ENCODE measurements around the gene UBAC2.
A peak's percentile ranks its signal among the peaks of the same experiment; 100 is the strongest.

UBAC2 gene

GRCh38 chr13:99191900-99192399, 8.7 kb upstream of the UBAC2 start:
- no peak for ATAC-seq (replicated peaks; ENCODE audit: extremely low read depth, poor library complexity, severe bottlenecking)
- peaks cover 1% of the 10 kb centered on the region for H3K36me3 Mint-ChIP-seq (ENCODE audit: insufficient read depth)
- no peak overlapping the region for H3K4me3 Mint-ChIP-seq
- no peak for DNase-seq (ENCODE audit: low spot score in 2 of 2)
- no peaks in the 10 kb centered on the region for H3K27me3 Mint-ChIP-seq
- H3K4me1 Mint-ChIP-seq = peaks cover 5% of the 10 kb centered on the region
- no peak overlapping the region for H3K27ac Mint-ChIP-seq (ENCODE audit: low read depth)
- H3K9me3 Mint-ChIP-seq = no peaks in the 10 kb centered on the region

DNA sequence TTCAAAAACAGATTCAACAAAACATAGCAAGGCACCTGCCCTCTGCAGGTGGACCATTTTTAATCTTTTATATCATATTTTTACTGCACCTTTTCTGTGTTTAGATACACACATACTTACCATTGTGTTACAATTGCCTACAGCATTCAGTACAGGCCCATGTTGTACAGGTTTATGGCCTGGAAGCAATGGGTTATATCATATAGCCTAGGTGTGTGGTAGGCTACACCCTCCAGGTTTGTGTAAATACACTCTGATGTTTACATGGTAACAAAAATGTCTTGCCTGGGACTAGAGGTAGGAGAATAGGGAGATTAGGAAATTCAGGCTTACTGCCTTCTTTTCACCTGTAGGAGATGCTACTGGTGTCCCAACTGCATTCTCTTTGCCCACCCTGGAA, 8.2 kb upstream of the UBAC2 start:
- H3K36me3 Mint-ChIP-seq (ENCODE audit: insufficient read depth) = peaks cover 1% of the 10 kb centered on the region
- H3K4me1 Mint-ChIP-seq = peaks cover 5% of the 10 kb centered on the region
- DNase-seq (ENCODE audit: low spot score in 2 of 2) (no peak), ATAC-seq (replicated peaks; ENCODE audit: extremely low read depth, poor library complexity, severe bottlenecking) (no peak)
- H3K27me3 Mint-ChIP-seq = no peaks in the 10 kb centered on the region
- H3K27ac Mint-ChIP-seq (ENCODE audit: low read depth) = no peak overlapping the region
- no peak overlapping the region for H3K4me3 Mint-ChIP-seq
- H3K9me3 Mint-ChIP-seq = no peaks in the 10 kb centered on the region

GRCh38 chr13:99193152-99193551, 7.5 kb upstream of the UBAC2 start:
- peaks cover 1% of the 10 kb centered on the region for H3K36me3 Mint-ChIP-seq (ENCODE audit: insufficient read depth)
- H3K27ac Mint-ChIP-seq (ENCODE audit: low read depth) = no peak overlapping the region
- H3K9me3 Mint-ChIP-seq = no peaks in the 10 kb centered on the region
- no peaks in the 10 kb centered on the region for H3K27me3 Mint-ChIP-seq
- peaks cover 5% of the 10 kb centered on the region for H3K4me1 Mint-ChIP-seq
- ATAC-seq (replicated peaks; ENCODE audit: extremely low read depth, poor library complexity, severe bottlenecking) (no peak), DNase-seq (ENCODE audit: low spot score in 2 of 2) (no peak)
- H3K4me3 Mint-ChIP-seq = no peak overlapping the region

GRCh38 chr13:99196466-99197116, 4.1 kb upstream of the UBAC2 start:
- ATAC-seq (replicated peaks; ENCODE audit: extremely low read depth, poor library complexity, severe bottlenecking) (no peak), DNase-seq (ENCODE audit: low spot score in 2 of 2) (no peak)
- peaks cover 21% of the 10 kb centered on the region for H3K4me1 Mint-ChIP-seq
- H3K27ac Mint-ChIP-seq (ENCODE audit: low read depth) = no peak overlapping the region
- H3K27me3 Mint-ChIP-seq = no peaks in the 10 kb centered on the region
- H3K36me3 Mint-ChIP-seq (ENCODE audit: insufficient read depth) = peaks cover 23% of the 10 kb centered on the region
- no peak overlapping the region for H3K4me3 Mint-ChIP-seq
- H3K9me3 Mint-ChIP-seq = no peaks in the 10 kb centered on the region

- Mint-ChIP-seq H3K27me3 (no peaks in the 10 kb centered on the region), H3K9me3 (no peaks in the 10 kb centered on the region), H3K4me1 (peaks cover 21% of the 10 kb centered on the region), H3K4me3 (no peak overlapping the region), H3K27ac (ENCODE audit: low read depth) (no peak overlapping the region), H3K36me3 (ENCODE audit: insufficient read depth) (peaks cover 23% of the 10 kb centered on the region)
- DNase-seq (ENCODE audit: low spot score in 2 of 2) (no peak), ATAC-seq (replicated peaks; ENCODE audit: extremely low read depth, poor library complexity, severe bottlenecking) (no peak)
Measured at GRCh38 chr13:99197117-99197651, 3.5 kb upstream of the UBAC2 start.

DNA sequence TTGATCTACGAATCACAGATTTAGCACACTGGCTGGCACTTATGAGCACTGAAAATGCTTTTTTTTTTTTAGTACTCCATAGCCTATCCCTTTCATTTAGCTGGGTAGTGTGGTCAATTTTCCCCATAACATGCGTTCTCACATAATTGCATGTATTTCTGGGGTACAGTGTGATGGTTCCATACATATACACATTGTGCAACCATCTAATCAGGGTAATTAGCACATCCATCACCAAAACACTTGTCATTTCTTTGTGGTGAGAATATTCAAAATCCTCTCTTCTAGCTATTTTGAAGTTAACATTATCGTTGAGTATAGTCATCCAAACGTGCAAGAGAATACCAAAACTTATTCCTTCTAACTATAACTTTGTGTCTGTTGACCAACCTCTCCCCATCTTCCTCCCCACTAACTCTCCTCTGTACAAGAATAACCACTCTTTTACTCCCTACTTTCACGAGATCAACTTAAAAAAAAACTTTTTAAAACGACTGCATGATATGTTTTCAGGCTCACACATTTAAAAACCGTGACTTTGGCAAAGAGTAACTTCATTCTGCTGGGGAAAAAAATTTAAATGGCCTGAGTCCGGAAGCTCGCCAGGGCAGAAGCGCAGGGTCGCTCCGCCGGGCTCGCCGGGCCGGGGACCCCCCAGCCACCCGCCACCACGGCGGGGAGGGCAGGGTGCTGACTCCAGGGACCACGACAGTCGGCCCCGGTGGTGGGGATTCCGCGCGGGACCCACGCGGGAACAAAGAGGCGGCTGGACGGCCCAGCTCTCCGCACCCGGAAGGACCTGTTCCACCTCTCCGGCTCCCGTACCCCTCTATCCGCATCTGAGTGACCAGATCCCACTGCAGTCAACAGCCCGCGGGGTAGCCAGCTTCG, 868 bp upstream of the UBAC2 start:
- DNase-seq (ENCODE audit: low spot score in 2 of 2) = no peak
- Mint-ChIP-seq H3K4me3 (peak overlapping the region; percentile 88), H3K9me3 (no peaks in the 10 kb centered on the region), H3K36me3 (ENCODE audit: insufficient read depth) (peaks cover 32% of the 10 kb centered on the region), H3K4me1 (peaks cover 44% of the 10 kb centered on the region), H3K27ac (ENCODE audit: low read depth) (peak overlapping the region; percentile 85), H3K27me3 (no peaks in the 10 kb centered on the region)
- ATAC-seq (replicated peaks; ENCODE audit: extremely low read depth, poor library complexity, severe bottlenecking) = no peak

DNA sequence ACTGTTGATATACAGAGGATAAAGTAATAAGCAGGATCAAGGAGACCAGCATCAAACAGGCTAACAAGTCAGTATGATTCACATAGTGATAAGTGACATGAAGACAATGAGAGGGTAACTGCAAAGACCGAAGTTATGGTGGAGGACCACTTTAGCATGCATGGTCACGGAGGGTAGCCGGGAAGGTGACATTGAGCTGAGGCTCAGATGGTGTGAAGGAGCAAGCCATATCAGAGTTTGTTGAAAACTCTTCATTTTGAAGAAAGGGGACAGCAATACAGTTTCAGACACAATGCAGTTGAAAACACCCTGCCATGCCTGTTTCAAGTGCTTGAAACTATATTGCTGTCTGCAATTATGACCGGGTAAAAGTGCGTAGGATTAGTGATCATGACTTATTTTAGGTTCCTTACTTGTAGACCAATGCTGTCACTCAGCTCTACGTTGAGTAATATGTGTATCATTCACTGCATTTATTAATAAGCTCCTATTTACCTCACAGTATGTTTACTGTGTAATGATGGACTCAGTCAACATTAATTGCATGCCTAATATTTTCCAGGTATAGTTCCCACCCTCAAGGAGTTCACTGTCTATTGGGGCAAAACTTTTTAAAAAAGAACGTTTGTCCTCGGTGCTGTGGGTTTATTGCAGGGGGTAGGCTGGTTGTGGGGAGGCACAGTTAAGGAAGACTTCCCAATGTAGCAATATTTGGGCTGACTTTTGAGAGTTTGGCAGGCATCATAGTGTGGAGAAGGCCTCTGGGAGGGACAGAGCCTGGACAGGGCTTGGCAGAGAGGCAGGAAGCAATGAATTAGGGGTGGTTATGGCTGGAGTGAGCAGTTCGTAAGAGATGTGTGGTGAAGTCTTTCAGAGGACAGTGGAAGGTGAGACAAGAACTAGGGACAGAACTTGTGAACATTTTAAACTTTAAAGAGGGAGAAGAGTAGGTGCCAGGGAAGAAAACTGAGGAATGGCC, 3.2 kb downstream of the UBAC2 start:
- DNase-seq (ENCODE audit: low spot score in 2 of 2) (no peak), ATAC-seq (replicated peaks; ENCODE audit: extremely low read depth, poor library complexity, severe bottlenecking) (no peak)
- Mint-ChIP-seq H3K36me3 (ENCODE audit: insufficient read depth) (peaks cover 40% of the 10 kb centered on the region), H3K27ac (ENCODE audit: low read depth) (peak overlapping the region; percentile 95), H3K27me3 (no peaks in the 10 kb centered on the region), H3K4me3 (peak overlapping the region; percentile 88), H3K9me3 (no peaks in the 10 kb centered on the region), H3K4me1 (peaks cover 75% of the 10 kb centered on the region)

GRCh38 chr13:99205621-99206220, 5.1 kb downstream of the UBAC2 start:
- H3K9me3 Mint-ChIP-seq = no peaks in the 10 kb centered on the region
- H3K4me1 Mint-ChIP-seq = peaks cover 73% of the 10 kb centered on the region

GRCh38 chr13:99206226-99206625, 5.6 kb downstream of the UBAC2 start:
- peaks cover 24% of the 10 kb centered on the region for H3K36me3 Mint-ChIP-seq (ENCODE audit: insufficient read depth)
- no peaks in the 10 kb centered on the region for H3K27me3 Mint-ChIP-seq
- H3K9me3 Mint-ChIP-seq = no peaks in the 10 kb centered on the region
- ATAC-seq (replicated peaks; ENCODE audit: extremely low read depth, poor library complexity, severe bottlenecking) (no peak), DNase-seq (ENCODE audit: low spot score in 2 of 2) (no peak)
- no peak overlapping the region for H3K27ac Mint-ChIP-seq (ENCODE audit: low read depth)
- H3K4me1 Mint-ChIP-seq = peaks cover 75% of the 10 kb centered on the region
- H3K4me3 Mint-ChIP-seq = peak overlapping the region; percentile 88

More at GRCh38 chr13:99205621-99206220, 5.1 kb downstream of the UBAC2 start:
- DNase-seq (ENCODE audit: low spot score in 2 of 2) (no peak), ATAC-seq (replicated peaks; ENCODE audit: extremely low read depth, poor library complexity, severe bottlenecking) (no peak)
- Mint-ChIP-seq H3K36me3 (ENCODE audit: insufficient read depth) (peaks cover 27% of the 10 kb centered on the region), H3K27ac (ENCODE audit: low read depth) (peak overlapping the region; percentile 95), H3K4me3 (peak overlapping the region; percentile 88), H3K27me3 (no peaks in the 10 kb centered on the region)

DNA sequence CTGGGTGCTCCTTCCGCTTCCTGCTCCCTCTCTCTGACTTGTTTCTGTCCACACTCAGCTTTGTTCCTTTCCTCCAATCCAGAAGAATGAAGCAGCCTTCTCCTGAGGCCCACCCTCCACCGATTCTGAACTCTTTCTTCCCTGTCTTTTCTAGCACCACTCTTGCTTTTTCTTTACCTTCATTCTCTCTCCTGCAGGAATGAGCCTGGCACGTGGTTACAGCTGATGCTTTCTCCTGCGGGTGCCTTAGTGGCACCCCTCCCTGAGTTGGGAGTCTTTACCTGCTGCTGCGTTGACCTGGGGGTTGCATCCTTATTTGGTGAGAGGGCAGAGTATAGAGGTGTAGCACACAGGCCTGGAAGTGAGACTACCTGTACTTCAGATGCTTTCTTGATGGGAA, 6.2 kb downstream of the UBAC2 start:
- H3K4me3 Mint-ChIP-seq = peak overlapping the region; percentile 88
- H3K9me3 Mint-ChIP-seq = no peaks in the 10 kb centered on the region
- peaks cover 22% of the 10 kb centered on the region for H3K36me3 Mint-ChIP-seq (ENCODE audit: insufficient read depth)
- peak overlapping the region; percentile 30 for H3K27ac Mint-ChIP-seq (ENCODE audit: low read depth)
- DNase-seq (ENCODE audit: low spot score in 2 of 2) = no peak
- no peaks in the 10 kb centered on the region for H3K27me3 Mint-ChIP-seq
- ATAC-seq (replicated peaks; ENCODE audit: extremely low read depth, poor library complexity, severe bottlenecking) = no peak
- peaks cover 76% of the 10 kb centered on the region for H3K4me1 Mint-ChIP-seq

DNA sequence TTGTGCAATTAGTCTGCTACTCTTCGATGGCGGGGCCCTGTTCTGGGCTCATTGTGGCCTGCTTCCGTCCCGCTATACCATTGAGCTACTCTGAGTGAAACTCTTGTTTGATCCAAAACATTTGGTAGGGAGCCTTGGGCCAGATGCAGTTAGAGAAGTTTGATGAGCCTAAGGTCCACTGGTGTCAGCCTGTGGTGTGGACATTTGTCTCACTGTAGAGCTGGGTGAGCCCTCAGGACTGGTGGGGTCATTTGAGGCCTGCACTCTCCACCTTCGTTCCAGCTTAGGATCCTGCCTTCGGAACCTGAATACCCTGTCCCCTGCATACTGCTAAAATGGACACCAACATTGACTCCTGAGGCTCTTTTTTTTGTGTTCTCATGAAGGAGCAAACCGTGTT, 6.9 kb downstream of the UBAC2 start:
- no peaks in the 10 kb centered on the region for H3K27me3 Mint-ChIP-seq
- peaks cover 22% of the 10 kb centered on the region for H3K36me3 Mint-ChIP-seq (ENCODE audit: insufficient read depth)
- ATAC-seq (replicated peaks; ENCODE audit: extremely low read depth, poor library complexity, severe bottlenecking) = no peak

More for the DNA sequence above, 6.9 kb downstream of the UBAC2 start:
- H3K4me1 Mint-ChIP-seq = peaks cover 74% of the 10 kb centered on the region
- H3K4me3 Mint-ChIP-seq = no peak overlapping the region
- H3K27ac Mint-ChIP-seq (ENCODE audit: low read depth) = peak overlapping the region; percentile 30
- H3K9me3 Mint-ChIP-seq = no peaks in the 10 kb centered on the region
- no peak for DNase-seq (ENCODE audit: low spot score in 2 of 2)
